HepG2 (cell line): Measurements from ENCODE around the gene SMYD4. TPM values are rescaled to one million over a fixed set of nuclear protein-coding genes. Genes with fewer than 3 reads are reported as not detected.

Experiments
- ADNP ChIP-seq: sonication (generic); formaldehyde crosslinking; IDR thresholded peaks from 2 replicates; pipeline ENCODE4 v1.4.0; 2020; ENCODE audit warnings: missing genetic modification reagents
- ARID5B ChIP-seq: IDR thresholded peaks from 2 replicates; pipeline ENCODE4 v1.4.0; 2020; ENCODE audit warnings: mild to moderate bottlenecking, missing genetic modification reagents
- ATM ChIP-seq: fragments of 450-650 bp; IDR thresholded peaks from 2 replicates; pipeline ENCODE4 v1.7.1; 2017; ENCODE audit warnings: mild to moderate bottlenecking, borderline replicate concordance
- BCLAF1 ChIP-seq: fragments of 450-650 bp; IDR thresholded peaks from 2 replicates; pipeline ENCODE4 v1.6.1; 2017; ENCODE audit warnings: mild to moderate bottlenecking
- BRCA1 ChIP-seq: sonication (generic); formaldehyde crosslinking; IDR thresholded peaks from 2 replicates; pipeline ENCODE4 v1.4.0; 2020; ENCODE audit warnings: missing genetic modification reagents
- FOXK1 ChIP-seq: sonication (generic); formaldehyde crosslinking; IDR thresholded peaks from 2 replicates; pipeline ENCODE4 v1.4.0; 2020; ENCODE audit warnings: low read depth, missing genetic modification reagents, borderline replicate concordance
- HNRNPH1 ChIP-seq: fragments of 200-400 bp; formaldehyde crosslinking; optimal IDR thresholded peaks from 2 replicates; pipeline ENCODE3; 2017; ENCODE audit warnings: mild to moderate bottlenecking, low read depth, low read length
- MAX ChIP-seq: IDR thresholded peaks from 2 replicates; pipeline ENCODE4 v1.6.1; 2012; ENCODE audit warnings: inconsistent platforms
- MXI1 ChIP-seq: IDR thresholded peaks from 3 replicates; pipeline ENCODE4 v1.6.1; 2012; ENCODE audit warnings: low read depth, low read length, inconsistent platforms, borderline replicate concordance
- RELA ChIP-seq: sonication (generic); formaldehyde crosslinking; IDR thresholded peaks from 2 replicates; pipeline ENCODE4 v1.4.0; 2020; ENCODE audit warnings: missing genetic modification reagents
- RERE ChIP-seq: IDR thresholded peaks from 2 replicates; pipeline ENCODE4 v1.6.1; 2016; ENCODE audit warnings: low read depth, missing genetic modification reagents, missing compliant biosample characterization
- SAP130 ChIP-seq: IDR thresholded peaks from 2 replicates; pipeline ENCODE4 v1.6.1; 2016; ENCODE audit warnings: low read depth
- TBX2 ChIP-seq: sonication (generic); formaldehyde crosslinking; IDR thresholded peaks from 2 replicates; pipeline ENCODE4 v1.5.0; 2020; ENCODE audit warnings: missing genetic modification reagents, mild to moderate bottlenecking, borderline replicate concordance
- ZBTB14 ChIP-seq: sonication (generic); formaldehyde crosslinking; IDR thresholded peaks from 2 replicates; pipeline ENCODE4 v1.4.0; 2020; ENCODE audit warnings: missing genetic modification reagents
- ZNF644 ChIP-seq: IDR thresholded peaks from 2 replicates; pipeline ENCODE4 v1.6.1; 2016; ENCODE audit warnings: low read depth
- ZNF850 ChIP-seq: sonication (generic); formaldehyde crosslinking; conservative IDR thresholded peaks from 2 replicates; pipeline ENCODE4 v1.9.0; 2021; ENCODE audit warnings: mild to moderate bottlenecking, missing genetic modification reagents
- ZSCAN21 ChIP-seq: sonication (generic); formaldehyde crosslinking; IDR thresholded peaks from 2 replicates; pipeline ENCODE4 v1.8.0; 2022; ENCODE audit warnings: mild to moderate bottlenecking, missing genetic modification reagents, moderate library complexity, borderline replicate concordance
- polyA plus RNA-seq, 8 experiments: library from polyadenylated mRNA; depleted of rRNA in 3 of 8; stranded (reverse) in 7 of 8; unstranded in 1 of 8; fragments of >200 nt; fragmentation: Illumina TruSeq in 4 of 8; extraction: Trizol in 4 of 8; gene quantifications; 2 replicates each; pipeline versions ENCODE4 v1.2.1 to v1.2.3, GENCODE V29; 2011 to 2016; ENCODE audit warnings: low read depth in 4 of 8, missing spikeins in 1 of 8, mixed read lengths in 1 of 8; ENCODE audit not compliant: insufficient read depth in 1 of 8
- total RNA-seq, 5 experiments: library from RNA; depleted of rRNA; stranded (reverse); fragments of >200 nt; fragmentation: Illumina TruSeq; extraction: Trizol; gene quantifications; 2 replicates each; pipeline ENCODE4 v1.2.3, GENCODE V29; 2016; ENCODE audit warnings: low read depth in 1 of 5

Gene SMYD4
- total and polyA plus RNA-seq, 2 of the 13 experiments (the other 11 are each of a cell fraction or from before 2014, with no cell fraction given), result 7.4 to 11.3 TPM

GRCh38 chr17:1735834-1736347 is 93.8 kb downstream of the SMYD4 start (continued):
- TF ChIP-seq RERE, result no peak
- TF ChIP-seq SAP130 (CRISPR knock-in tag), result no peak
- no peak for TF ChIP-seq HNRNPH1
- no peak for TF ChIP-seq RELA (CRISPR knock-in tag)
- TF ChIP-seq BRCA1, result no peak
- TF ChIP-seq MAX, result no peak
- TF ChIP-seq ZNF644 (CRISPR knock-in tag), result no peak
- no peak for TF ChIP-seq BCLAF1
- no peak for TF ChIP-seq ZBTB14 (CRISPR knock-in tag)
- no peak for TF ChIP-seq ZSCAN21 (CRISPR knock-in tag)
- TF ChIP-seq TBX2 (CRISPR knock-in tag), result no peak
- TF ChIP-seq ATM, result no peak
- TF ChIP-seq ADNP, result no peak
- TF ChIP-seq ZNF850 (CRISPR knock-in tag), result no peak
- TF ChIP-seq MXI1, result no peak
- no peak for TF ChIP-seq FOXK1 (CRISPR knock-in tag)
- TF ChIP-seq ARID5B (CRISPR knock-in tag), result no peak
